HepG2 (cell line): ENCODE measurements around the gene ANP32A. TPM values are rescaled to one million over a fixed set of nuclear protein-coding genes. Genes with fewer than 3 reads are reported as not detected.

Experiments
- ATAC-seq: fragments of 200-7000 bp; cut with Tn5 transposase; 3 replicates; pipeline ENCODE4 v1.9.1; 2020; ENCODE audit warnings: mild to moderate bottlenecking, moderate library complexity
- BruUV-seq: library from RNA; stranded (reverse); fragments of 400-500 nt; replicated peaks from 2 replicates; lab custom pipeline; 2021; lab: Mats Ljungman, UMichigan
- CTCF ChIA-PET: fragments of 300-600 bp; formaldehyde crosslinking; extraction: SDS; loops from one replicate; lab custom pipeline; 2021; ENCODE audit warnings: low total read pairs, inconsistent platforms, low intra/inter-chr PET ratio; lab: Yijun Ruan, JAX
- POLR2A ChIA-PET: fragments of 350-600 bp; sonication (Branson Sonifier 250); formaldehyde crosslinking; loops from one replicate; lab custom pipeline; 2020; ENCODE audit warnings: antibody characterized with exemption, inconsistent platforms; lab: Yijun Ruan, JAX
- DNase-seq: peaks from one replicate; pipeline ENCODE4 v3.0.0-alpha.2; 2015; ENCODE audit warnings: low spot score
- FAIRE-seq: peaks from 3 replicates; lab custom pipeline; 2011; peaks lifted over from hg19 to GRCh38; lab: Jason Lieb, UNC
- H2AFZ ChIP-seq: one replicate; pipeline ENCODE4 v1.6.1; 2011; ENCODE audit warnings: low read length, inconsistent platforms
- H3K27ac ChIP-seq: fragments of 300-600 bp; 3 replicates; pipeline ENCODE4 v1.8.0; 2011; ENCODE audit warnings: mixed run types, mild to moderate bottlenecking, mixed read lengths, low read length, inconsistent platforms; ENCODE audit not compliant: insufficient read depth; ENCODE audit errors: extremely low read length
- H3K27me3 ChIP-seq, 2 experiments: fragments of 200-600 bp in 1 of 2; 2 replicates in 1 of 2; 3 replicates in 1 of 2; pipeline versions ENCODE4 v1.6.0 to v1.8.0; 2011; ENCODE audit warnings: low read length in 2 of 2, mild to moderate bottlenecking in 2 of 2, moderate library complexity in 2 of 2, inconsistent platforms in 1 of 2; ENCODE audit not compliant: insufficient read depth in 2 of 2, control insufficient read depth in 1 of 2
- H3K36me3 ChIP-seq, 2 experiments: fragments of 200-600 bp in 1 of 2; replicated peaks in 1 of 2; 2 replicates in 1 of 2; 3 replicates in 1 of 2; pipeline versions ENCODE4 v1.5.1 to v1.8.0; 2011; ENCODE audit warnings: low read length in 2 of 2, inconsistent platforms in 1 of 2; ENCODE audit not compliant: insufficient read depth in 2 of 2, control insufficient read depth in 1 of 2
- H3K4me1 ChIP-seq: 2 replicates; pipeline ENCODE4 v1.5.1; 2012; ENCODE audit warnings: low read length, inconsistent platforms; ENCODE audit not compliant: insufficient read depth
- H3K4me2 ChIP-seq: 2 replicates; pipeline ENCODE4 v1.6.0; 2011; ENCODE audit warnings: low read depth, low read length, inconsistent platforms
- H3K4me3 ChIP-seq, 3 experiments: fragments of 200-600 bp in 1 of 3; sonication (generic), shearing (Covaris generic) in 1 of 3; replicated peaks in 1 of 3; 2 replicates each; pipeline ENCODE4 v1.5.1; 2011 to 2016; ENCODE audit warnings: low read length in 3 of 3, inconsistent platforms in 2 of 3, low read depth in 2 of 3, mild to moderate bottlenecking in 2 of 3, control low read depth in 1 of 3, mixed read lengths in 1 of 3; ENCODE audit not compliant: insufficient read depth in 1 of 3
- H3K79me2 ChIP-seq: one replicate; pipeline ENCODE4 v1.6.1; 2011; ENCODE audit warnings: low read length, inconsistent platforms; ENCODE audit not compliant: insufficient read depth
- H3K9ac ChIP-seq: 2 replicates; pipeline ENCODE4 v1.6.0; 2011; ENCODE audit warnings: mild to moderate bottlenecking, low read depth, low read length, inconsistent platforms; ENCODE audit not compliant: insufficient read depth
- H3K9me3 ChIP-seq: 2 replicates; pipeline ENCODE4 v1.5.1; 2012; ENCODE audit warnings: mild to moderate bottlenecking, low read length
- H4K20me1 ChIP-seq: 2 replicates; pipeline ENCODE4 v1.6.0; 2011; ENCODE audit warnings: inconsistent platforms, mild to moderate bottlenecking, low read length, moderate library complexity; ENCODE audit not compliant: insufficient read depth
- AGO2 ChIP-seq: fragments of 200-400 bp; formaldehyde crosslinking; optimal IDR thresholded peaks from 2 replicates; pipeline ENCODE3; 2017; ENCODE audit warnings: mild to moderate bottlenecking, low read depth, low read length, moderate library complexity
- BRD4 ChIP-seq: sonication (generic); formaldehyde crosslinking; IDR thresholded peaks from 2 replicates; pipeline ENCODE4 v1.4.0; 2020; ENCODE audit warnings: missing genetic modification reagents
- CBX1 ChIP-seq: IDR thresholded peaks from one replicate; pipeline ENCODE4 v1.6.1; 2016; ENCODE audit warnings: antibody characterized with exemption, low read depth
- POLR2AphosphoS2 ChIP-seq: IDR thresholded peaks from 2 replicates; pipeline ENCODE4 v1.6.1; 2011; ENCODE audit warnings: low read depth, low read length, improper control_type of control experiment
- SNAI1 ChIP-seq: sonication (generic); formaldehyde crosslinking; IDR thresholded peaks from 2 replicates; pipeline ENCODE4 v1.5.0; 2020; ENCODE audit warnings: mild to moderate bottlenecking, missing genetic modification reagents, borderline replicate concordance
- ZNF775 ChIP-seq: sonication (generic); formaldehyde crosslinking; IDR thresholded peaks from 2 replicates; pipeline ENCODE4 v1.4.0; 2020; ENCODE audit warnings: missing genetic modification reagents, mild to moderate bottlenecking, moderate library complexity, borderline replicate concordance
- WGBS: methylation state at CpG from one replicate; pipeline ENCODE4 v1.1.6; 2017; ENCODE audit warnings: low lambda C conversion rate; 5-methylcytosine and 5-hydroxymethylcytosine counted together
- in situ Hi-C: cut with HindIII; loops from 2 replicates; pipeline ENCODE4 v1.10.0; 2017; ENCODE audit warnings: low pct_unique_long_range_greater_than_20kb; ENCODE audit not compliant: extremely low pct_ligation_motif_present
- intact Hi-C: fragments of 100-400 bp; cut with micrococcal nuclease; formaldehyde crosslinking; loops from one replicate; pipeline ENCODE4 v1.10.0; 2022; ENCODE audit not compliant: unreplicated experiment
- polyA plus RNA-seq, 8 experiments: library from polyadenylated mRNA; depleted of rRNA in 3 of 8; stranded (reverse) in 7 of 8; unstranded in 1 of 8; fragments of >200 nt; fragmentation: Illumina TruSeq in 4 of 8; extraction: Trizol in 4 of 8; gene quantifications; 2 replicates each; pipeline versions ENCODE4 v1.2.1 to v1.2.3, GENCODE V29; 2011 to 2016; ENCODE audit warnings: low read depth in 4 of 8, missing spikeins in 1 of 8, mixed read lengths in 1 of 8; ENCODE audit not compliant: insufficient read depth in 1 of 8
- total RNA-seq, 5 experiments: library from RNA; depleted of rRNA; stranded (reverse); fragments of >200 nt; fragmentation: Illumina TruSeq; extraction: Trizol; gene quantifications; 2 replicates each; pipeline ENCODE4 v1.2.3, GENCODE V29; 2016; ENCODE audit warnings: low read depth in 1 of 5
- TF ChIP-seq, protein P1 (sequence below): fragments of 450-650 bp; IDR thresholded peaks from 2 replicates; pipeline ENCODE4 v1.6.1; 2017
- TF ChIP-seq, protein P2 (sequence below): IDR thresholded peaks from 2 replicates; pipeline ENCODE4 v1.6.1; 2016; ENCODE audit warnings: low read depth, missing genetic modification reagents, missing compliant biosample characterization

ANP32A gene
- total and polyA plus RNA-seq, 2 of the 13 experiments (the other 11 are each of a cell fraction or from before 2014, with no cell fraction given): 60.6 to 206 TPM

DNA sequence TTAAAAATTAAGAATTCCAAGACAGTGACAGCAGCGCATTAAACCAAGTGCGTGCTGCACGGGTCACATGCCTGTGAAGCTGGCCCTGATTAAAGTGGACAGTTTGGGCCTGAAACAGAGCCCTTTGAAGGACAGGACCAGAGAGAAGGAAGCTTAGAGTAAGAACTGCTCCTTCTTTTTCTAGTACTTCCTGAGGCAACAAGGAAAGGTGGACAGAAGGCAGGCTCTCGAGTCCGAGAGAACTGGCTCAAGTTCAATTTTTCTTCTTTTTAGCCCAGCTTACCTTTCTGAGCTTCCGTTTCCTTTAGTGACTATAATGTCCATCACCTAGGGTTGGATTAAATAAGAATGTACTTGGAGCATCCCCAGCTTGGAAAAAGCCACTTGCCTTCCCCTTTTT lies 26.9 kb downstream of the ANP32A start:
- ChIA-PET CTCF (no interaction called here), POLR2A (no interaction called here)
- in situ Hi-C loops: no loop called here
- intact Hi-C loops: no loop called here
- H2AFZ ChIP-seq: no peak overlapping the region
- ATAC-seq (no peak), FAIRE-seq (no peak), DNase-seq (no peak)
- TF ChIP-seq, protein P1, sequence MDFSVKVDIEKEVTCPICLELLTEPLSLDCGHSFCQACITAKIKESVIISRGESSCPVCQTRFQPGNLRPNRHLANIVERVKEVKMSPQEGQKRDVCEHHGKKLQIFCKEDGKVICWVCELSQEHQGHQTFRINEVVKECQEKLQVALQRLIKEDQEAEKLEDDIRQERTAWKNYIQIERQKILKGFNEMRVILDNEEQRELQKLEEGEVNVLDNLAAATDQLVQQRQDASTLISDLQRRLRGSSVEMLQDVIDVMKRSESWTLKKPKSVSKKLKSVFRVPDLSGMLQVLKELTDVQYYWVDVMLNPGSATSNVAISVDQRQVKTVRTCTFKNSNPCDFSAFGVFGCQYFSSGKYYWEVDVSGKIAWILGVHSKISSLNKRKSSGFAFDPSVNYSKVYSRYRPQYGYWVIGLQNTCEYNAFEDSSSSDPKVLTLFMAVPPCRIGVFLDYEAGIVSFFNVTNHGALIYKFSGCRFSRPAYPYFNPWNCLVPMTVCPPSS: no peak
- TF ChIP-seq ZNF775 (no peak), CBX1 (no peak), SNAI1 (no peak), BRD4 (no peak), AGO2 (no peak), POLR2AphosphoS2 (no peak)
- TF ChIP-seq, protein P2, sequence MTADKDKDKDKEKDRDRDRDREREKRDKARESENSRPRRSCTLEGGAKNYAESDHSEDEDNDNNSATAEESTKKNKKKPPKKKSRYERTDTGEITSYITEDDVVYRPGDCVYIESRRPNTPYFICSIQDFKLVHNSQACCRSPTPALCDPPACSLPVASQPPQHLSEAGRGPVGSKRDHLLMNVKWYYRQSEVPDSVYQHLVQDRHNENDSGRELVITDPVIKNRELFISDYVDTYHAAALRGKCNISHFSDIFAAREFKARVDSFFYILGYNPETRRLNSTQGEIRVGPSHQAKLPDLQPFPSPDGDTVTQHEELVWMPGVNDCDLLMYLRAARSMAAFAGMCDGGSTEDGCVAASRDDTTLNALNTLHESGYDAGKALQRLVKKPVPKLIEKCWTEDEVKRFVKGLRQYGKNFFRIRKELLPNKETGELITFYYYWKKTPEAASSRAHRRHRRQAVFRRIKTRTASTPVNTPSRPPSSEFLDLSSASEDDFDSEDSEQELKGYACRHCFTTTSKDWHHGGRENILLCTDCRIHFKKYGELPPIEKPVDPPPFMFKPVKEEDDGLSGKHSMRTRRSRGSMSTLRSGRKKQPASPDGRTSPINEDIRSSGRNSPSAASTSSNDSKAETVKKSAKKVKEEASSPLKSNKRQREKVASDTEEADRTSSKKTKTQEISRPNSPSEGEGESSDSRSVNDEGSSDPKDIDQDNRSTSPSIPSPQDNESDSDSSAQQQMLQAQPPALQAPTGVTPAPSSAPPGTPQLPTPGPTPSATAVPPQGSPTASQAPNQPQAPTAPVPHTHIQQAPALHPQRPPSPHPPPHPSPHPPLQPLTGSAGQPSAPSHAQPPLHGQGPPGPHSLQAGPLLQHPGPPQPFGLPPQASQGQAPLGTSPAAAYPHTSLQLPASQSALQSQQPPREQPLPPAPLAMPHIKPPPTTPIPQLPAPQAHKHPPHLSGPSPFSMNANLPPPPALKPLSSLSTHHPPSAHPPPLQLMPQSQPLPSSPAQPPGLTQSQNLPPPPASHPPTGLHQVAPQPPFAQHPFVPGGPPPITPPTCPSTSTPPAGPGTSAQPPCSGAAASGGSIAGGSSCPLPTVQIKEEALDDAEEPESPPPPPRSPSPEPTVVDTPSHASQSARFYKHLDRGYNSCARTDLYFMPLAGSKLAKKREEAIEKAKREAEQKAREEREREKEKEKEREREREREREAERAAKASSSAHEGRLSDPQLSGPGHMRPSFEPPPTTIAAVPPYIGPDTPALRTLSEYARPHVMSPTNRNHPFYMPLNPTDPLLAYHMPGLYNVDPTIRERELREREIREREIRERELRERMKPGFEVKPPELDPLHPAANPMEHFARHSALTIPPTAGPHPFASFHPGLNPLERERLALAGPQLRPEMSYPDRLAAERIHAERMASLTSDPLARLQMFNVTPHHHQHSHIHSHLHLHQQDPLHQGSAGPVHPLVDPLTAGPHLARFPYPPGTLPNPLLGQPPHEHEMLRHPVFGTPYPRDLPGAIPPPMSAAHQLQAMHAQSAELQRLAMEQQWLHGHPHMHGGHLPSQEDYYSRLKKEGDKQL (CRISPR knock-in tag): no peak
- H3K27ac ChIP-seq: no peak overlapping the region
- H4K20me1 ChIP-seq: peaks cover 97% of the 10 kb centered on the region
- H3K4me1 ChIP-seq: peaks cover 58% of the 10 kb centered on the region
- H3K4me3 ChIP-seq: no peak overlapping the region
- peaks cover 10 to 50% of the 10 kb centered on the region in 2 experiments; a peak in 4 of 5 replicates for H3K36me3 ChIP-seq
- H3K27me3 ChIP-seq: no peaks in the 10 kb centered on the region
- no TSS peak for BruUV-seq
- 93% methylated on average over 6 of the region's 6 CpGs for WGBS
- H3K9ac ChIP-seq: no peak overlapping the region
- no peaks in the 10 kb centered on the region for H3K9me3 ChIP-seq
- peaks cover 100% of the 10 kb centered on the region for H3K79me2 ChIP-seq
- no peak overlapping the region for H3K4me2 ChIP-seq
